Peyer's patch (tissue), 4 donors: ENCODE measurements around the gene CLN3. TPM values are rescaled to one million over a fixed set of nuclear protein-coding genes. Genes with fewer than 3 reads are reported as not detected.

Experiments used
- DNase-seq, 3 donors: peaks; one replicate each; pipeline ENCODE4 v3.0.0-alpha.2; 2017 to 2019
- H3K27ac ChIP-seq, 4 donors: fragments of 200-600 bp; sonication (generic); one replicate each; pipeline ENCODE4 v1.5.1; 2016 to 2019
- H3K27me3 ChIP-seq, 2 donors: fragments of 200-600 bp; sonication (generic); one replicate each; pipeline ENCODE4 v1.5.1; 2019
- H3K36me3 ChIP-seq, 3 donors: fragments of 200-600 bp; sonication (generic); one replicate each; pipeline ENCODE4 v1.5.1; 2016 to 2019
- H3K4me1 ChIP-seq, 4 donors: fragments of 200-600 bp; sonication (generic); one replicate each; pipeline ENCODE4 v1.5.1; 2016 to 2019
- H3K4me3 ChIP-seq, 4 donors: fragments of 200-600 bp; sonication (generic); 1 replicate in 3 of 4; 2 replicates in 1 of 4; pipeline ENCODE4 v1.5.1; 2016 to 2019; ENCODE audit warnings: mild to moderate bottlenecking in 1 of 4
- H3K9me3 ChIP-seq, 4 donors: fragments of 200-600 bp; sonication (generic); one replicate each; pipeline ENCODE4 v1.5.1; 2016 to 2019; ENCODE audit warnings: mild to moderate bottlenecking in 1 of 4
- CTCF ChIP-seq, 6 experiments: fragments of 450-650 bp in 4 of 6; fragments of 200-600 bp in 2 of 6; sonication (generic) in 1 of 6; IDR thresholded peaks; one replicate each; pipeline ENCODE4 v1.5.1; 2017 to 2019; ENCODE audit warnings: antibody characterized with exemption in 6 of 6, mild to moderate bottlenecking in 3 of 6, moderate library complexity in 1 of 6
- POLR2A ChIP-seq, 2 donors: fragments of 450-650 bp; IDR thresholded peaks; one replicate each; pipeline ENCODE4 v1.5.1; 2017; ENCODE audit warnings: antibody characterized with exemption in 2 of 2, mild to moderate bottlenecking in 2 of 2, moderate library complexity in 2 of 2
- total RNA-seq, 4 donors: library from RNA; depleted of rRNA; stranded (reverse); fragments of >200 nt; gene quantifications; one replicate each; pipeline ENCODE4 v1.1.0, GENCODE V29; 2016

CLN3 gene
- total RNA-seq, 4 donors from 2014 or later = 47.0 to 83.6 (median 73.3) TPM

DNA sequence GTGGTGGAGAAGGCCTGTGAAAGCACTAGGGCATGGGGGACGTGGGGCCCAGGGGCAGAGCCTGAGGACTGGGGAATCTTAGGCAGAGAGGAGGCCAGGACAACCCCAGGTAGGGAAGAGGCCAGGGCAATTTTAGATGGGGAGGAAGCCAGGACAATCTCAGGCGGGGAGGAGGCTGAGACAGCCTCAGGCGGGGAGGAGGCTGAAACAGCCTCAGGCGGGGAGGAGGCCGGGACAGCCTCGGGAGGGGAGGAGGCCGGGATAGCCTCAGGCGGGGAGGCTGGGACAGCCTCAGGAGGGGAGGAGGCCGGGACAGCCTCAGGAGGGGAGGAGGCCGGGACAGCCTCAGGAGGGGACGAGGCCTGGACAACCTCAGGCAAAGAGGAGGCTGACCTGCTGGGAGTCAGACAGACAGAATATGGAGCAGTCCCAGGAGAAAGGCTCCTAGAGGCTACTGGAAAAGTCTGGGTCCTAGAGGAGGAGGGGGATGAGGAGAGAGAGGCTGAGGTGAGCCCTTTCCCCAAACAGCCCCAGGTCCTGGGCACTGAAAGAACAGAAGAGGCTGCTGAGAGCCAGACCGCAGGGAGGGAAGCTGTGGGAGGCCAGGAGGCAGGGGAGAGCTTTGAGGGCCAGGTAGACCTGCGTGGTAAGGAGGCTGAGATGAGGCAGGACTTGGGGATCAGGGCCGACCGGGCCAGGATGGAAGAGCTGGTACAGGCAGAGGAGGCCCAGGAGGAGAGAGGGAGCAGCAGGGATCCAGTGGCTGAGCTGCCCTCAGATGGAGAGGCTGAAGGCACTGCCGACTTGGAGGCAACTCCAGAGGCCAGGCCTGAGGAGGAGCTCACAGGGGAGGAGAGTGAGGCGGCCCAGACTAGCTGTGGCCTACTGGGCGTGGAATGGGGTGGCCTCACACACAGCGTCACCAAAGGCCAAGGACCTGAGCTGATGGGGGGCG is 4.2 kb upstream of the CLN3 start:
- no peaks in the 10 kb centered on the region for H3K27me3 ChIP-seq
- peaks cover 0 to 6% (median 0%) of the 10 kb centered on the region in 3 donors for H3K36me3 ChIP-seq
- H3K27ac ChIP-seq = peak overlapping the region; percentile 85 to 91 (median 90)
- peak overlapping the region in 2 of 4 donors; percentile 43 for H3K4me3 ChIP-seq
- H3K4me1 ChIP-seq = peaks cover 0 to 23% (median 13%) of the 10 kb centered on the region in 4 donors
- no peak for TF ChIP-seq POLR2A (IDR thresholded peaks at IDR 0.05)
- TF ChIP-seq CTCF (IDR thresholded peaks at IDR 0.05) = no peak
- H3K9me3 ChIP-seq = no peaks in the 10 kb centered on the region
- no peak for DNase-seq

DNA sequence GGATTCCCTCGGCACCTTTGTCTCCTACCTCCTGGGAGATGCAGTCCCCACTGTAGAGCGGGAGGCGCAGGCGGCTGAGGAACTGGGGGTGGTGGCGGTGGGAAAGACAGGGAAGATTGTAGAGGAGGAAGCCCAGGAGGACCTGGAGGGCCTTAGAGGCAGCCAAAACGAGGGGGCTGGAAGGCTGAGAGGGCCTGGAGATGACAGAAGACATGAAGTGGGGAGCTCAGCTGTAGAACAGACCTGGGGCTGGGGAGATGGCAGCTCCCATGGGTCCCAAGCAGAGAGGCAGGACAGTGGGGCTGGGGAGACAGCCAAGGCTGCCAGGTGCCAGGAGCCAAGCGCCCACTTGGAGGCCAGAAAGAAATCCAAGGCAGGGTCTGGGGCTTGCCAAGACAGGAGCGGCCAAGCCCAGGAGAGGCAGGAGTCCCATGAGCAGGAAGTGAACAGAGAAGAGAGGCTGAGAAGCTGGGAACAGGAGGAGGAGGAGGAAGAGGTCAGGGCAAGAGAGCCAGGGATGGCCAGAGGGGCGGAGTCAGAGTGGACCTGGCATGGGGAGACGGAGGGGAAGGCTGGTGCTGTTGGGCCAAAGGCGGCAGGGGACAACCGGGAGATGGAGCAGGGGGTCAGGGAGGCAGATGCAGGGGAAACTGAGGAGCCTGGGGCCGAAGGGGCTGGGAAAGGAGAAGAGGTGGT is 3.4 kb upstream of the CLN3 start:
- H3K27me3 ChIP-seq = no peaks in the 10 kb centered on the region
- H3K36me3 ChIP-seq = peaks cover 0 to 6% (median 0%) of the 10 kb centered on the region in 3 donors
- no peaks in the 10 kb centered on the region for H3K9me3 ChIP-seq
- peak overlapping the region; percentile 1 to 43 (median 36) for H3K4me3 ChIP-seq
- DNase-seq = peak in 1 of 3 donors; percentile 57
- H3K4me1 ChIP-seq = peaks cover 0 to 27% (median 13%) of the 10 kb centered on the region in 4 donors
- peak overlapping the region; percentile 85 to 91 (median 90) for H3K27ac ChIP-seq
- no peak for TF ChIP-seq CTCF (IDR thresholded peaks at IDR 0.05)
- no peak for TF ChIP-seq POLR2A (IDR thresholded peaks at IDR 0.05)

- peak within 1 kb of the TSS; percentile 85 to 91 (median 90) for H3K27ac ChIP-seq
- no peaks in the 10 kb centered on the region for H3K9me3 ChIP-seq
- DNase-seq = peak; percentile 71 to 94 (median 93)
- peak within 1 kb of the TSS; percentile 1 to 43 (median 36) for H3K4me3 ChIP-seq
- H3K36me3 ChIP-seq = peaks cover 0 to 13% (median 0%) of the 10 kb centered on the region in 3 donors
- H3K27me3 ChIP-seq = no peaks in the 10 kb centered on the region
- TF ChIP-seq CTCF (IDR thresholded peaks at IDR 0.05) = no peak
- no peak for TF ChIP-seq POLR2A (IDR thresholded peaks at IDR 0.05)
- peaks cover 0 to 32% (median 13%) of the 10 kb centered on the region in 4 donors for H3K4me1 ChIP-seq
Measured at GRCh38 chr16:28494121-28494851, 2.4 kb upstream of the CLN3 start, which contains the start of gene APOBR. Gene APOBR (plus strand): TSS chr16:28494643. CDS start chr16:28494682, 39 bp downstream.

DNA sequence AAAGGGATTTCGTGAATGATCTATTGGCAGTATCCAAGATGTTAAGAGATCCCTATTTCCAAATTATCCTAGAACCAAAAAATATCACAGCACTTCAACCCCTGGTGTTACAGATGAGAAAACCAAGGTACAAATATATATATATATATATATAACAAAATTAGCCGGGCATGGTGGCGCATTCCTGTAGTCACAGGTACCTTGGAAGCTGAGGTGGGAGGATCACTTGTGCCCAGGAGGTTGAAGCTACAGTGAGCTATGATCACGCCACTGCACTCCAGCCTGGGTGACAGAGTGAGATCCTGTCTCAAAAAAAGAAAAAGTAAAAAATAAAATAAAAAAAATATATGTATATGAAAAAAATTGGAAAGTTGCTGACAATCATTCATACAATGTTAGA is 637 bp upstream of the CLN3 start:
- no peaks in the 10 kb centered on the region for H3K9me3 ChIP-seq
- H3K4me3 ChIP-seq = peak overlapping the region in 3 of 4 donors; percentile 74 to 97 (median 76)
- H3K27me3 ChIP-seq = no peaks in the 10 kb centered on the region
- H3K4me1 ChIP-seq = peaks cover 0 to 35% (median 13%) of the 10 kb centered on the region in 4 donors
- no peak for DNase-seq
- TF ChIP-seq CTCF (IDR thresholded peaks at IDR 0.05) = no peak
- TF ChIP-seq POLR2A (IDR thresholded peaks at IDR 0.05) = no peak
- peak overlapping the region; percentile 89 to 97 (median 90) for H3K27ac ChIP-seq
- H3K36me3 ChIP-seq = peaks cover 0 to 20% (median 0%) of the 10 kb centered on the region in 3 donors
